HG02763 (cell line): Measurements from ENCODE around the gene SERPINA7.
"Not testable (repeated sequence)": the region's sequence is repeated elsewhere in the genome, so short reads cannot be mapped to it uniquely, and the experiment has no call there.

Source experiments
- ATAC-seq: cut with Tn5 transposase; IDR thresholded peaks from one replicate; pipeline ENCODE4 v1.9.1; 2021; ENCODE audit warnings: mild to moderate bottlenecking, moderate library complexity; ENCODE audit not compliant: unreplicated experiment

SERPINA7 gene

GRCh38 chrX:106038625-106039024 lies at the start of gene SERPINA7:
Gene SERPINA7 (minus strand): TSS chrX:106038727. CDS start chrX:106037058, 1,669 bp downstream.
- no peak for ATAC-seq

GRCh38 chrX:106069048-106069447 lies 30.5 kb upstream of the SERPINA7 start:
- ATAC-seq, result no peak

GRCh38 chrX:106050054-106050453 lies 11.5 kb upstream of the SERPINA7 start:
- ATAC-seq, result no peak

GRCh38 chrX:106042296-106042695 lies 3.8 kb upstream of the SERPINA7 start:
- no peak for ATAC-seq

GRCh38 chrX:106040861-106041260 lies 2.3 kb upstream of the SERPINA7 start:
- ATAC-seq, result no peak

- ATAC-seq, result no peak
Measured at GRCh38 chrX:106039920-106040319, 1.4 kb upstream of the SERPINA7 start.

GRCh38 chrX:106037835-106038473 lies 573 bp downstream of the SERPINA7 start:
- ATAC-seq, result no peak

GRCh38 chrX:106036716-106037115 lies 1.8 kb downstream of the SERPINA7 start:
- ATAC-seq, result no peak

GRCh38 chrX:106035064-106035463 lies 3.5 kb downstream of the SERPINA7 start:
- ATAC-seq, result no peak

- ATAC-seq, result no peak
Measured at GRCh38 chrX:106023947-106024346, 14.6 kb downstream of the SERPINA7 start.

GRCh38 chrX:106022238-106022637 lies 16.3 kb downstream of the SERPINA7 start:
- ATAC-seq, result no peak

- no peak for ATAC-seq
Measured at GRCh38 chrX:106014119-106014775, 24.3 kb downstream of the SERPINA7 start.

- ATAC-seq, result no peak
Measured at GRCh38 chrX:106009145-106009544, 29.4 kb downstream of the SERPINA7 start.

GRCh38 chrX:106007815-106008214 lies 30.7 kb downstream of the SERPINA7 start:
- no peak for ATAC-seq

GRCh38 chrX:106005684-106006083 lies 32.8 kb downstream of the SERPINA7 start:
- ATAC-seq, result no peak

GRCh38 chrX:106000609-106001008 lies 37.9 kb downstream of the SERPINA7 start:
- ATAC-seq, result not testable (repeated sequence)

- ATAC-seq, result no peak
Measured at GRCh38 chrX:106000203-106000602, 38.3 kb downstream of the SERPINA7 start.

- ATAC-seq, result no peak
Measured at GRCh38 chrX:105999294-105999693, 39.2 kb downstream of the SERPINA7 start.

GRCh38 chrX:105988487-105988886 lies 50.0 kb downstream of the SERPINA7 start:
- ATAC-seq, result not testable (repeated sequence)
